CD14-positive monocyte (primary cell): ENCODE data around the gene PTER. TPM values are rescaled to one million over a fixed set of nuclear protein-coding genes. Genes with fewer than 3 reads are reported as not detected.

ENCODE experiments used
- DNase-seq, 3 donors: peaks; one replicate each; pipeline ENCODE4 v3.0.0-alpha.2; 2011 to 2022
- H2AFZ ChIP-seq: 2 replicates; pipeline ENCODE4 v1.6.0; 2012; ENCODE audit warnings: mild to moderate bottlenecking, low read depth, low read length, inconsistent platforms; ENCODE audit not compliant: insufficient read depth, poor library complexity, severe bottlenecking
- H3K27ac ChIP-seq, 2 donors: 1 replicate in 1 of 2; 2 replicates in 1 of 2; pipeline ENCODE4 v1.5.1; 2012 to 2013; ENCODE audit warnings: low read length in 2 of 2, control low read depth in 1 of 2, inconsistent platforms in 1 of 2, low read depth in 1 of 2, mild to moderate bottlenecking in 1 of 2
- H3K27me3 ChIP-seq, 2 donors: one replicate each; pipeline versions ENCODE4 v1.6.0 to v1.6.1; 2011 to 2013; ENCODE audit warnings: low read length in 2 of 2; ENCODE audit not compliant: control insufficient read depth in 2 of 2, insufficient read depth in 2 of 2
- H3K36me3 ChIP-seq, 2 donors: replicated peaks in 1 of 2; 1 replicate in 1 of 2; 2 replicates in 1 of 2; pipeline versions ENCODE4 v1.5.1 to v1.6.1; 2012 to 2013; ENCODE audit warnings: low read length in 2 of 2, control low read depth in 1 of 2, inconsistent platforms in 1 of 2, mild to moderate bottlenecking in 1 of 2; ENCODE audit not compliant: insufficient read depth in 2 of 2, control insufficient read depth in 1 of 2
- H3K4me1 ChIP-seq, 2 donors: 1 replicate in 1 of 2; 2 replicates in 1 of 2; pipeline versions ENCODE4 v1.5.1 to v1.6.1; 2012 to 2013; ENCODE audit warnings: low read length in 2 of 2, control low read depth in 1 of 2, inconsistent platforms in 1 of 2, mild to moderate bottlenecking in 1 of 2, moderate library complexity in 1 of 2; ENCODE audit not compliant: insufficient read depth in 2 of 2, control insufficient read depth in 1 of 2
- H3K4me2 ChIP-seq: replicated peaks from 2 replicates; pipeline ENCODE3; 2012; ENCODE audit warnings: low read length, moderate library complexity, mild to moderate bottlenecking; ENCODE audit not compliant: poor library complexity, severe bottlenecking; ENCODE audit errors: extremely low read depth
- H3K4me3 ChIP-seq, 3 experiments: fragments of 200-600 bp in 1 of 3; sonication (generic) in 1 of 3; replicated peaks in 1 of 3; 1 replicate in 2 of 3; 2 replicates in 1 of 3; pipeline ENCODE4 v1.5.1; 2011 to 2013; ENCODE audit warnings: low read length in 3 of 3, mild to moderate bottlenecking in 3 of 3, control low read depth in 2 of 3, low read depth in 2 of 3, inconsistent platforms in 1 of 3, moderate library complexity in 1 of 3
- H3K79me2 ChIP-seq: 2 replicates; pipeline ENCODE4 v1.6.0; 2012; ENCODE audit warnings: mild to moderate bottlenecking, control low read depth, inconsistent platforms, low read length, moderate library complexity; ENCODE audit not compliant: insufficient read depth
- H3K9ac ChIP-seq: 2 replicates; pipeline ENCODE4 v1.6.0; 2017; ENCODE audit warnings: low read length, mild to moderate bottlenecking; ENCODE audit not compliant: insufficient read depth, poor library complexity, severe bottlenecking
- H3K9me3 ChIP-seq, 2 donors: replicated peaks in 1 of 2; 1 replicate in 1 of 2; 2 replicates in 1 of 2; pipeline versions ENCODE4 v1.5.1 to v1.6.1; 2012 to 2013; ENCODE audit warnings: low read length in 2 of 2, control low read depth in 1 of 2; ENCODE audit not compliant: control insufficient read depth in 1 of 2, insufficient read depth in 1 of 2
- H4K20me1 ChIP-seq: 2 replicates; pipeline ENCODE4 v1.6.0; 2012; ENCODE audit warnings: mild to moderate bottlenecking, low read length, control low read depth, moderate library complexity; ENCODE audit not compliant: insufficient read depth
- H3K27ac Mint-ChIP-seq, 7 donors: one replicate each; pipeline ENCODE4 v1.8.0; 2020; ENCODE audit warnings: mild to moderate bottlenecking in 7 of 7, mixed read lengths in 7 of 7, moderate library complexity in 6 of 7, inconsistent platforms in 2 of 7
- H3K27me3 Mint-ChIP-seq, 3 donors: one replicate each; pipeline ENCODE4 v1.8.0; 2021 to 2022; ENCODE audit warnings: low read depth in 3 of 3, mild to moderate bottlenecking in 3 of 3, mixed read lengths in 3 of 3, moderate library complexity in 3 of 3, inconsistent platforms in 1 of 3
- H3K36me3 Mint-ChIP-seq, 2 donors: one replicate each; pipeline ENCODE4 v1.8.0; 2020; ENCODE audit warnings: mixed read lengths in 2 of 2, inconsistent platforms in 1 of 2, mild to moderate bottlenecking in 1 of 2
- H3K4me1 Mint-ChIP-seq: one replicate; pipeline ENCODE4 v1.8.0; 2020; ENCODE audit warnings: mild to moderate bottlenecking, mixed read lengths
- H3K4me3 Mint-ChIP-seq, 2 donors: one replicate each; pipeline ENCODE4 v1.8.0; 2020; ENCODE audit warnings: mild to moderate bottlenecking in 2 of 2, mixed read lengths in 2 of 2, moderate library complexity in 1 of 2
- H3K9me3 Mint-ChIP-seq, 7 donors: one replicate each; pipeline ENCODE4 v1.8.0; 2020 to 2022; ENCODE audit warnings: mixed read lengths in 7 of 7, mild to moderate bottlenecking in 6 of 7, moderate library complexity in 6 of 7, inconsistent platforms in 2 of 7
- WGBS: methylation state at CpG from one replicate; pipeline ENCODE4 v1.1.5; 2013; ENCODE audit warnings: missing lambda C conversion rate; ENCODE audit not compliant: insufficient coverage; 5-methylcytosine and 5-hydroxymethylcytosine counted together
- intact Hi-C, 2 donors: fragments of 100-400 bp; cut with micrococcal nuclease; formaldehyde crosslinking; loops; one replicate each; pipeline versions ENCODE4 v1.15.0 to v1.15.1; 2023
- polyA plus RNA-seq, 3 donors: library from polyadenylated mRNA; depleted of rRNA in 1 of 3; unstranded in 2 of 3; stranded (reverse) in 1 of 3; fragments of 300-500 nt in 2 of 3; fragments of >200 nt in 1 of 3; fragmentation: Illumina TruSeq in 2 of 3; gene quantifications; 1 replicate in 2 of 3; 2 replicates in 1 of 3; pipeline ENCODE4 v1.2.3, GENCODE V29; 2012 to 2021
- TF ChIP-seq, protein P1 (sequence below): fragments of 200-600 bp; IDR thresholded peaks from one replicate; pipeline ENCODE4 v1.8.0; 2022; ENCODE audit warnings: antibody characterized with exemption, mild to moderate bottlenecking

Gene PTER
- polyA plus RNA-seq, 3 donors, result 7.4 to 15.9 (median 8.9) TPM

DNA sequence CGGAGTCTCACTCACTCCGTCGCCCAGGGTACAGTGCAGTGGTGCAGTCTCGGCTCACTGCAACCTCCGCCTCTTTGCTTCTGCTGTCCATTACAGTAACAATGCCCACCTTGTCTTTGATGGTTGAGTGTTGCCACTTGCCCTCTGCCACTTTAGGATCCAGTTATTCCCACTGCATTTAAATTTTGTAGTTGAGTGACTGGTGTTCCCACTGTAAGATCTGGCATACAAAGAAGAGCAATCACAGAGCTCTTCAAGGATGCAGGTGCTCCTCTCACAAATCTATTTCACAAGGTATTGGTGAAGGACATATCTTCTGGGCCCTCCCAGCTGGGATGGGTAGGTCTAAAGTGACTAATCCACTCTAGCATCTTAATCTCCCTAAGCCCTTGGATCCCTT, 12.6 kb downstream of the PTER start:
- Histone ChIP-seq H3K27ac (no peak overlapping the region), H3K27me3 (no peaks in the 10 kb centered on the region), H4K20me1 (peaks cover 41% of the 10 kb centered on the region), H3K4me1 (peaks cover 6 to 8% of the 10 kb centered on the region in 2 donors), H3K9me3 (no peaks in the 10 kb centered on the region), H3K9ac (no peak overlapping the region), H3K36me3 (peaks cover 2 to 23% of the 10 kb centered on the region in 2 donors), H3K79me2 (peaks cover 26% of the 10 kb centered on the region), H3K4me3 (no peak overlapping the region), H3K4me2 (no peak overlapping the region), H2AFZ (no peak overlapping the region)
- no CpG with 5 or more reads among the region's 5 CpGs for WGBS
- no peak overlapping the region for H3K27ac Mint-ChIP-seq
- no peak overlapping the region for H3K4me3 Mint-ChIP-seq
- intact Hi-C loops, result no loop called here
- H3K4me1 Mint-ChIP-seq, result peaks cover 10% of the 10 kb centered on the region
- H3K9me3 Mint-ChIP-seq, result peaks cover 0 to 3% (median 0%) of the 10 kb centered on the region in 7 donors
- TF ChIP-seq, protein P1, sequence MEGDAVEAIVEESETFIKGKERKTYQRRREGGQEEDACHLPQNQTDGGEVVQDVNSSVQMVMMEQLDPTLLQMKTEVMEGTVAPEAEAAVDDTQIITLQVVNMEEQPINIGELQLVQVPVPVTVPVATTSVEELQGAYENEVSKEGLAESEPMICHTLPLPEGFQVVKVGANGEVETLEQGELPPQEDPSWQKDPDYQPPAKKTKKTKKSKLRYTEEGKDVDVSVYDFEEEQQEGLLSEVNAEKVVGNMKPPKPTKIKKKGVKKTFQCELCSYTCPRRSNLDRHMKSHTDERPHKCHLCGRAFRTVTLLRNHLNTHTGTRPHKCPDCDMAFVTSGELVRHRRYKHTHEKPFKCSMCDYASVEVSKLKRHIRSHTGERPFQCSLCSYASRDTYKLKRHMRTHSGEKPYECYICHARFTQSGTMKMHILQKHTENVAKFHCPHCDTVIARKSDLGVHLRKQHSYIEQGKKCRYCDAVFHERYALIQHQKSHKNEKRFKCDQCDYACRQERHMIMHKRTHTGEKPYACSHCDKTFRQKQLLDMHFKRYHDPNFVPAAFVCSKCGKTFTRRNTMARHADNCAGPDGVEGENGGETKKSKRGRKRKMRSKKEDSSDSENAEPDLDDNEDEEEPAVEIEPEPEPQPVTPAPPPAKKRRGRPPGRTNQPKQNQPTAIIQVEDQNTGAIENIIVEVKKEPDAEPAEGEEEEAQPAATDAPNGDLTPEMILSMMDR, result no peak
- no peak for DNase-seq
- H3K27me3 Mint-ChIP-seq, result peaks cover 0 to 2% (median 1%) of the 10 kb centered on the region in 3 donors
- peaks cover 11 to 43% of the 10 kb centered on the region in 2 donors for H3K36me3 Mint-ChIP-seq

DNA sequence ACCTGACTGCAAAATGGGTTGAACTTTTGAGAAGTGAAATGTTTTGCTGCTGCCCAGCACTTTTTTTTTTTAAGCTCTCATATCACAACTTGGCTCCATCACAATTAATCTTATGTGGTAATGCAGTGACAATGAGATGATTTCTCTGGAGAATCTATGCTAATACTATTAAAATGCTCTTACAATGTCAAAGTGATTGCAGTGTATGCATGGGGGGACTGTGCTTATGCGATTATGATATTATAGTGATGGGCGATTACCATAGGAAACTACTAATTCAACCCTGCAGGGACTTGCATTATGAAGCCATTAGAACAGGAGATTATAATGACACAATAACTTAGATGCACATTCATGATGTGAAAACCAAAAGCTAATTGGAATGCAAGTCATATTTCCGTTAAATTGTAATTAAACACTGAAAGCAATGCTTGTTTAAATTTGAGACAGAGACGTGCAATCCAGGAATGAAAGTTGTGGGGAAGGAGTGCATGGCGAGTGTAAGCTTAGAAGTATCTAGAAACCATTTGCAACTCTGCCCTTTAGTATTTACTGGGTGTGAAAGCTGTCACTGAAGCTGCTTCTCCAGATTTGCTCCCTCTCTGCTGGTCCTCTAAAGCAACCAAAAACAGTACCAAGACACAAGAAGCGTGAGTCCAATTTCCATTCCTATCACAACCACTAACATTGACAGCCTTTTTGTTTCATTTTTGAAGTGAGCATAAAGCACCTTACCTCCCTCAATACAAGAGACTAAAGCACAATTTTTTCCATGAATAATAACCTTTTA, 21.6 kb downstream of the PTER start:
- 100% methylated on average over 1 of the region's 6 CpGs for WGBS
- Histone ChIP-seq H3K4me2 (no peak overlapping the region), H3K4me1 (no peaks in the 10 kb centered on the region), H3K79me2 (no peaks in the 10 kb centered on the region), H3K27me3 (no peaks in the 10 kb centered on the region), H3K9ac (no peak overlapping the region), H3K9me3 (no peaks in the 10 kb centered on the region), H4K20me1 (no peaks in the 10 kb centered on the region), H3K27ac (no peak overlapping the region), H3K36me3 (no peaks in the 10 kb centered on the region), H3K4me3 (no peak overlapping the region), H2AFZ (no peak overlapping the region)
- TF ChIP-seq, protein P1, result no peak
- no peak for DNase-seq
- Mint-ChIP-seq H3K27me3 (no peaks in the 10 kb centered on the region), H3K27ac (no peak overlapping the region), H3K4me1 (no peaks in the 10 kb centered on the region), H3K9me3 (peaks cover 0 to 6% (median 2%) of the 10 kb centered on the region in 7 donors), H3K36me3 (peaks cover 3 to 7% of the 10 kb centered on the region in 2 donors), H3K4me3 (no peak overlapping the region)
- intact Hi-C loops, result no loop called here
